Measurements from ENCODE around the gene ZNF165.
"Not testable (repeated sequence)": the region's sequence is repeated elsewhere in the genome, so short reads cannot be mapped to it uniquely, and the experiment has no call there.

The ZNF165 gene

DNA sequence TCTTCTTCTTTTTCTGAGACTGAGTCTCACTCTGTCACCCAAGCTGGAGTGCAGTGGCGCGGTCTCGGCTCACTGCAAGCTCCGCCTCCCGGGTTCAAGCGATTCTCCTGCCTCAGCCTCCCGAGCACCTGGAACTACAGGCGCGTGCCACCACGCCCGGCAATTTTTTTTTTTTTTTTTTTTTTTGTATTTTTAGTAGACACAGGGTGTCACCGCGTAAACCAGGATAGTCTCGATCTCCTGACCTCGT, at the start of gene ZNF165:
ZNF165 (plus strand) TSS at position 188 of the 250 bp plus-strand sequence. CDS start 4,913 bp downstream, outside the sequence.
- DNase-seq (ENCODE audit: extremely low read depth, low read depth): not testable (repeated sequence)

DNA sequence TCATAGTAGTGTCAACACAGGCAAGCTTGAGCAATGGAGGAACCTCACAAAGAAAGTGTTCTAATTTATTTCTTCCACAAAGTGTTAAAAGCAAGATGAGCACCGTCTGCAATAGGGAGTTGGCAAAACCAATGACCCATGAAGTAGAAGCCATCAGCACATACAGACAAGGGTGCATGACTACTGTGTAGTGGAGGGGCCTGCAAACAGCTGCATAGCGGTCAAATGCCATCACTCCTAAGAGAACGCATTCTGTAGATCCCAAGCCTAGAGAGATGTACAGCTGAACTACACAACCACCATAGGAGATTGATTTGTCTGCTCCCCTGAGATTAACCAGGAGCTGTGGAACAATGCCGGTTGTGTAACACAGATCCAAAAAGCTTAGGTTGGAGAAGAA, 26.8 kb upstream of the ZNF165 start:
- DNase-seq (ENCODE audit: extremely low read depth, low read depth): no peak
- no peak for TF ChIP-seq CTCF (IDR thresholded peaks at IDR 0.05; ENCODE audit: low read depth, low read length)

- TF ChIP-seq CTCF (IDR thresholded peaks at IDR 0.05; ENCODE audit: low read depth, low read length): no peak
Measured at GRCh38 chr6:28060405-28060804, 20.0 kb upstream of the ZNF165 start.

DNA sequence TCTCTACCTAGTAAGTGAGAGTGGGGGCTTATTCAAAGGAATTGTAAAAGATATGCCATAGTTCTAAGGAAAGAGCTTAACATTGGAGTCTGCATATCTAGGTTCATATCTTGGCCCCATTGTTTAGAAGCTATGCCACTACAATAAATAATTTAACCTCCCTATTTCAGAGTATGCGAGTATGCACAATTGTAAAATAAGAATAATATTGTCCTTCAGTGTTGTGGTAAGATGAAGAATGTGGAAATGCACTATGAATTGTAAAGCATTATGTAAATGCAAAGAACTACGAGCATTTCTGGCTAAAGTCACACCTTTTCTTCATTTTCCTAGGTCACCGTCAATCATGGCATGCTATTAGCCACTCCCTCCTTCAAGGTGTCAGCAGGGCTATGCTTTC, 16.1 kb upstream of the ZNF165 start:
- TF ChIP-seq CTCF (IDR thresholded peaks at IDR 0.05; ENCODE audit: low read depth, low read length): no peak
- DNase-seq (ENCODE audit: extremely low read depth, low read depth): no peak

More at GRCh38 chr6:28060405-28060804, 20.0 kb upstream of the ZNF165 start:
- no peak for DNase-seq (ENCODE audit: extremely low read depth, low read depth)

- no peak for TF ChIP-seq CTCF (IDR thresholded peaks at IDR 0.05; ENCODE audit: low read depth, low read length)
- no peak for DNase-seq (ENCODE audit: extremely low read depth, low read depth)
Measured at GRCh38 chr6:28068067-28068466, 12.3 kb upstream of the ZNF165 start.

GRCh38 chr6:28070968-28071367, 9.4 kb upstream of the ZNF165 start:
- DNase-seq (ENCODE audit: extremely low read depth, low read depth): not testable (repeated sequence)

DNA sequence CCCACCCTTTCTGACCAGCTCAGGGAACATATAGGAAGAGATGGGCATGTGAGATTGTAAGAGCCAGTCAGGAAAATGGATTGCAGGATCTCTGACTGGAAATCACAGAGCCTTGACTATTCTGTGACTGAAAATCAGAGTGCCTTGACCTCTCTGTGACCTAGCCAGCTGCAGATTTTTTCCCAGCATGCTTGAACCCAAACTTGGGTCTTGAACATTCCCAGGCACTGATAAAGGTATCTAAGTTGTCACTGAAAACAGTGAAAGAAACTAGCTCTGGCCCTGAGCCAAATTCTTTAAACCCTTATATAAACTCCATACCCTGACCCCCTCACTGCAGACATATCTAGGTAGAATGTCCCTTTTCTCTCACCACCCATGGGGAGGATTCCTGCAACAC, 2.3 kb upstream of the ZNF165 start:
- no peak for DNase-seq (ENCODE audit: extremely low read depth, low read depth)
- TF ChIP-seq CTCF (IDR thresholded peaks at IDR 0.05; ENCODE audit: low read depth, low read length): no peak

GRCh38 chr6:28078836-28079235, 1.5 kb upstream of the ZNF165 start:
- DNase-seq (ENCODE audit: extremely low read depth, low read depth): no peak
- TF ChIP-seq CTCF (IDR thresholded peaks at IDR 0.05; ENCODE audit: low read depth, low read length): no peak

All from AG09319 (cell line).